H4 (cell line): ENCODE results near the gene C22orf31. TPM values are rescaled to one million over a fixed set of nuclear protein-coding genes. Genes with fewer than 3 reads are reported as not detected.
"Not testable (repeated sequence)": the region's sequence is repeated elsewhere in the genome, so short reads cannot be mapped to it uniquely, and the experiment has no call there.

ENCODE experiments used
- DNase-seq: peaks from one replicate; pipeline ENCODE4 v3.0.0-alpha.2; 2015; ENCODE audit warnings: low spot score
- total RNA-seq: library from RNA; depleted of rRNA; stranded (reverse); fragments of >200 nt; shearing (Covaris generic); gene quantifications from 2 replicates; pipeline ENCODE4 v1.2.3, GENCODE V29; 2014

C22orf31 gene
- total RNA-seq, 1 experiment from 2014 or later = not detected

DNA sequence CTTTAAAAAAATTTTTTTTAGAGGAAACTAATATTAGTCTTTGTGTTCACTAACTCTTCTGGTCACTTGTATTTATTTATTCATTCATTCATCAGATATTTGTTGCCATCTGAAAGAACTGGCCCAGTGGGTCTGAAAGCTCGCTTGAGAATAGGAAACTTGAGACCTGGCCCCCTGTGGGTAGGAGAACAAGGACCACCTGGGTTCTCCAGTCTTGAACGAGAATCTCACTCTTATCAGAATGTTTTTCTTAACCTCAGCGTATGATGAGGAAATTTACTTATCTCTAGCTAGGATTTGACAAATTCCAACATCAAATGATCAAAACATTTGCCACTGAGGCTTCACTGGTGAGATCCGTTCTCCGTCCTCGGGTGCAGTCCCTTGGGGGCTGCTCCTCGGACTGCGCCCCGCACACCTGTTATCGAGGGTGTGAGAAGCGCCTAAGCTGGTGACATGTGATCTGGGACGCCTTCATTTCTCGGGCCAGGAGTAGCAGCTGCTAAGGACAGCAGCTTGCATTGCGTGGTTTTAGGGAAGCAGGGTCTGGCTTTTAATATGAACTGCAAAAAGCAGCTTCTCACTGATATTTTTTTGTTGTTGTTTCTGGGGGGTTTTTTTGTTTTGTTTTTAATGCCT, 6.3 kb downstream of the C22orf31 start:
- no peak for DNase-seq

- DNase-seq = no peak
Measured at GRCh38 chr22:29054251-29054767, 7.3 kb downstream of the C22orf31 start.

- DNase-seq = no peak
Measured at GRCh38 chr22:29053048-29053702, 8.5 kb downstream of the C22orf31 start.

GRCh38 chr22:29050457-29050856, 11.2 kb downstream of the C22orf31 start:
- no peak for DNase-seq

GRCh38 chr22:29049655-29050263, 11.9 kb downstream of the C22orf31 start:
- DNase-seq = no peak

DNA sequence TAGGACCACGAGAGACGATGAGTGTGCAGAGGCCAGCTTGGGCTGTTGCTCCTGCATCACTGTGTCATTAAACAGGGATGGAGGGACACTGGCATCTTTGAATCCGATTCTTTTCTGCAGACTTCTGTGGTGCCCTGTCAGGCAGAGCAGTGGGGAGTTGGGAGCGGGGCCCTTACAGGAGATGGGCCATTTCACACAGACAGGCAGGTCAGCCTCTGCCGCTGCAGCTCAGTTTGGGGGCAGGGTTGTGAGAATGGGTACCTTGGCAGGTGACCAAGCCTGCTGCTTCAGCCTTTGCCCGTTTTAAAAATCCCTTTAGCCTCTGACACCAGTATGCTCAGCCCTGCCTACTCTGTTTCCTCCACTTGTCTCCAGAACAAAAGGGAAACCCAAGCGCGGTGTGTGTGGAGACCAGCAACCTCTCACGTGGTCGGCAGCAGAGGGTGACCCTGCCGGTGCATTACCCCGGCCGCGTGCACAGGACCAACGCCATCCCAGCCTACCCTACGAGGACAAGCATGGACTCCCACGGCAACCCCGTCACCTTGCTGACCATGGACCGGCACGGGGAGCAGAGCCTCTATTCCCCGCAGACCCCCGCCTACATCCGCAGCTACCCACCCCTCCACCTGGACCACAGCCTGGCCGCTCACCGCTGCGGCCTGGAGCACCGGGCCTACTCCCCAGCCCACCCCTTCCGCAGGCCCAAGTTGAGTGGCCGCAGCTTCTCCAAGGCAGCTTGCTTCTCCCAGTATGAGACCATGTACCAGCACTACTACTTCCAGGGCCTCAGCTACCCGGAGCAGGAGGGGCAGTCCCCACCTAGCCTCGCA, 12.6 kb downstream of the C22orf31 start:
- DNase-seq = no peak

DNA sequence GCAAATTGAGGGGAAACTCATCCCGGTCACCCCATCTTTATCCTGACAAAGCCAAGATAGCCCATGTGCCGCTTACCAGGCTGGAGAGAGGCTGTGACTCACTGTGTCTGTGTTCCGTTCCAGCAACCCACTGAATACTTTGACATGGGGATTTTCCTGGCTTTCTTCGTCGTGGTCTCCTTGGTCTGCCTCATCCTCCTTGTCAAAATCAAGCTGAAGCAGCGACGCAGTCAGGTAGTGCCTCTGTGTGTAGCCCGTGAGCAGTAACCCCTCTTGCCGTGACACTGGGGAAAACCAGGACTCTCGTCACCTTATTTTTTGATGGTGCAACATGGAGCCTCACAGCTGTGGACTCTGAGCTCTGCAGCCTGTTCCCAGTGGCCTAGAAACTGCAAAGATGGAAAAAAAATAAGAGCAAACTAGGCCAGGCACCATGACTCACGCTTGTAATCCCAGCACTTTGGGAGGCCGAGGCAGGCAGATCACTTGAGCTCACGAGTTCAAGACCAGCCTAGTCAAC, 16.9 kb downstream of the C22orf31 start:
- peak; percentile 35 for DNase-seq

DNA sequence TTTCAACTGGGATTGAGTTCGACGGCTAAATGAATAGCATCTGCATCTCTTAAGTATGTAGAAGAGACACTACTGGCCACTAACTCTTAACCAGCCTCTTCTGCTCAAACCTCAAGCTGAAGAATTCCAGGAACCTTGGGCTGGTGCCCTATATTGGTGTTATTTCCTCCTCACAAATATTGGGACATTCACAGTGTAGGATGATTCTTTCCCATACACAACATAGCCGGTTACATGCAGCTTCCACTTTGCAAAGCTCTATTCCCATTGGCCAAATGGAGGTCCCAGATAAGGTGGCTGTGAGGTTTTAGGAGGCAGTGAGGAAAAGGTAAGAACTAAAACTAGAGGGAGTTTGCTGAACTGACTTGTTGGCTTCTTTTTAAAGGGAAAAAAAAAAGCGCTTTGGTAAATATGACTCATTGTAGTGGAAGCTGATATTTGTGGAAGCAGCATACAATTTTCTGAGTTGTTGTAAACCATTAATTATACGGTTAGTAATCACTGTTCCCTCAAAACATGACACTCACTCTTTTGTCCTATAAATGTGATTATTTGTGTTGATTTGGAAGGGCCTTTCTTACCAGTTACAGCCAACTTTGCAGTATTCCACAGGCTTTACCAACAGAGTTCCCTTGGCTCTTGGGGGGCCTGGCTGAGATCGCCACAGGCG, 17.6 kb downstream of the C22orf31 start:
- DNase-seq = peak; percentile 31

GRCh38 chr22:29041408-29041807, 20.2 kb downstream of the C22orf31 start:
- peak; percentile 23 for DNase-seq

- peak; percentile 57 for DNase-seq
Measured at GRCh38 chr22:29040385-29041275, 21.0 kb downstream of the C22orf31 start.

DNA sequence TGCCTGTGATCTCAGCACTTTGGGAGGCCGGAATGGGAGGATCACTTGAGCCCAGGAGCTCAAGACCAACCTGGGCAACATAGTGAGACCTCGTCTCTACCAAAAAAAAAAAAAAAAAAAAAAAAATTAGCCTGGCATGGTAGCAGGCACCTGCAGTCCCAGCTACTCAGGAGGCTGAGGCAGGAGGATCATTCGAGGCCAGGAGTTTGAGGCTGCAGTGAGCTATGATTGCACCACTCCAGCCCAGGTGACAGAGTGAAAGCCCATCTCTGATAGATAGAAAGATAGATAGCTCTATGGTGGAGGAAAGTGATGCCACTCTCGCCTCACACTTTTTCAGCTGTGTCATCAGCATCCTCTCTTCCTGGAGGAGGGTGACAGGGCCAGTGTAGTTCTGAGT, 21.9 kb downstream of the C22orf31 start:
- not testable (repeated sequence) for DNase-seq

GRCh38 chr22:29039148-29039547, 22.5 kb downstream of the C22orf31 start:
- no peak for DNase-seq

GRCh38 chr22:29037340-29037932, 24.2 kb downstream of the C22orf31 start:
- no peak for DNase-seq

DNA sequence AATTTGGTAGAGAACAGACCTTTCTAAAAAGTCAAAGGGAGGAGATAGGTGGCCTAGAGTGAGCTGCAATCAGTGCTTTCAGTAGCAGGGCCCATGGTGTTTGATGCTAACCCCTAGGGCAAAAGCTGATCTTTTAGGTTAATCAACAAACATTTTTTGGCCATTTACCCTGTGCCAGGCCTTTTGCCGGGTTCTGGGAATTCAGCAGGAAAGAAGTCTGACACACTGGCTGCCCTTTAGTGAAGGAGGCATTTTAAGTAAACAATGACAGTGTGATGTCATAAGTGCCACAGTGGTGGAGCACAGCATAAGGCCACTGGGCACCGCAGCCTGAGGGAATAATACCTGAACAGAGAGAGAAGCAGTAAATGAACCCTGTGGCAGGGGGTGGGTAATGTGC, 29.0 kb downstream of the C22orf31 start:
- DNase-seq = peak; percentile 75

GRCh38 chr22:29032014-29032475, 29.6 kb downstream of the C22orf31 start:
- no peak for DNase-seq

- peak; percentile 97 for DNase-seq
Measured at GRCh38 chr22:29031227-29032011, 30.2 kb downstream of the C22orf31 start.

- peak; percentile 85 for DNase-seq
Measured at GRCh38 chr22:29030618-29031226, 30.9 kb downstream of the C22orf31 start.

- DNase-seq = peak; percentile 9
Measured at GRCh38 chr22:29030016-29030617, 31.5 kb downstream of the C22orf31 start.
